GM13977 (cell line): Measurements from ENCODE around the gene SLC6A1.

Experiments
- DNase-seq: peaks from one replicate; pipeline ENCODE4 v3.0.0; 2012; ENCODE audit warnings: low spot score
- in situ Hi-C: fragments of 300-500 bp; cut with MboI; formaldehyde crosslinking; loops from one replicate; pipeline ENCODE4 v1.12.0; 2022; ENCODE audit warnings: low sequenced_read_pairs, low pct_unique_long_range_greater_than_20kb, mixed read lengths, inconsistent platforms; ENCODE audit not compliant: unreplicated experiment
- TF ChIP-seq, protein P1 (sequence below): IDR thresholded peaks from 2 replicates; pipeline ENCODE4 v1.5.1; 2012; ENCODE audit warnings: mild to moderate bottlenecking, control low read depth; ENCODE audit not compliant: insufficient read depth; ENCODE audit errors: extremely low read depth, missing control alignments

The SLC6A1 gene

DNA sequence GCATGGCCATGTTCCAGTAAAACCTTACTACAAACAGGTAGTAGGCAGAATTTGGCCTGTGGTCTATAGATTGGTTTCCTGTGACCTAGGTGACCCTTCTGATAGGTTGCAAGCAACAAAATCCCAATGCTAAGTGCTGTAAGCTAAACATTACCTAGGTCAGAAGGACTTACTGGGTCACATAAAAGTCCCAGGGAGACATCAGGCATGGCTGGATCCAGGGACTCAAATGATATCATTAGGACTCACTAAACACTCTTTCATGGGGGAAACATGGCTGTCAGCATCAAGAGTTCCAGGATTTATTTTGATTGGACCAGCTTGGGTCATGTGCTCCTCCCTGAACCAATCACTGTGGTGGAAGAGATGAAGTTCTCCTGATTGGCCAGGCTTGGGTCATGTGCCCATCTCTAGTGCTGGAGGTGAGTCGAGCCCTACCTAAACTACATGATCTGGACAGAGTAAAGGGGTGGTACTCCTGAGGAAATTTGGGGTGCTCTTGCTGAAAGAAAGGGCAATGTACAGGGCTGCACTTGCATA lies 16.8 kb upstream of the SLC6A1 start:
- TF ChIP-seq, protein P1, sequence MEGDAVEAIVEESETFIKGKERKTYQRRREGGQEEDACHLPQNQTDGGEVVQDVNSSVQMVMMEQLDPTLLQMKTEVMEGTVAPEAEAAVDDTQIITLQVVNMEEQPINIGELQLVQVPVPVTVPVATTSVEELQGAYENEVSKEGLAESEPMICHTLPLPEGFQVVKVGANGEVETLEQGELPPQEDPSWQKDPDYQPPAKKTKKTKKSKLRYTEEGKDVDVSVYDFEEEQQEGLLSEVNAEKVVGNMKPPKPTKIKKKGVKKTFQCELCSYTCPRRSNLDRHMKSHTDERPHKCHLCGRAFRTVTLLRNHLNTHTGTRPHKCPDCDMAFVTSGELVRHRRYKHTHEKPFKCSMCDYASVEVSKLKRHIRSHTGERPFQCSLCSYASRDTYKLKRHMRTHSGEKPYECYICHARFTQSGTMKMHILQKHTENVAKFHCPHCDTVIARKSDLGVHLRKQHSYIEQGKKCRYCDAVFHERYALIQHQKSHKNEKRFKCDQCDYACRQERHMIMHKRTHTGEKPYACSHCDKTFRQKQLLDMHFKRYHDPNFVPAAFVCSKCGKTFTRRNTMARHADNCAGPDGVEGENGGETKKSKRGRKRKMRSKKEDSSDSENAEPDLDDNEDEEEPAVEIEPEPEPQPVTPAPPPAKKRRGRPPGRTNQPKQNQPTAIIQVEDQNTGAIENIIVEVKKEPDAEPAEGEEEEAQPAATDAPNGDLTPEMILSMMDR: no peak
- DNase-seq: no peak
- in situ Hi-C loops: no loop called here

DNA sequence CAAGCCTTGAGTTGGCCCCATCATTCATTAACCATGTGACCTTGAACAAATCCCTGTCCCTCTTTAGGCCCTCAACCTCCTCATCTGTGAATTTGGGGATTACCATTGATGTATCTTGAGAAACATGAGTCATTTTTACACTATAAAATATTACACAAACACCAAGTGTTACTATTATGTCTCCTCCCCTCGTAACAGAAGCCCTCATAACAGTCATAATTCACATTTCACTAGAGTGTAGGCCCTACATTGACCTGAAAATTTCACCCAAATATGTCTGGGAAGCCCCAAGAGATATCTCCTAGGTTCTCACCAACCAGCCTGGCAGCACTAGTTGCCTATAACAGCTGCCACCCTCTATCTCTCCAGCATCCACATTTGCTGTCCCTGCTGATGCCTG lies 15.8 kb upstream of the SLC6A1 start:
- DNase-seq: no peak
- in situ Hi-C loops: no loop called here
- TF ChIP-seq, protein P1: no peak

DNA sequence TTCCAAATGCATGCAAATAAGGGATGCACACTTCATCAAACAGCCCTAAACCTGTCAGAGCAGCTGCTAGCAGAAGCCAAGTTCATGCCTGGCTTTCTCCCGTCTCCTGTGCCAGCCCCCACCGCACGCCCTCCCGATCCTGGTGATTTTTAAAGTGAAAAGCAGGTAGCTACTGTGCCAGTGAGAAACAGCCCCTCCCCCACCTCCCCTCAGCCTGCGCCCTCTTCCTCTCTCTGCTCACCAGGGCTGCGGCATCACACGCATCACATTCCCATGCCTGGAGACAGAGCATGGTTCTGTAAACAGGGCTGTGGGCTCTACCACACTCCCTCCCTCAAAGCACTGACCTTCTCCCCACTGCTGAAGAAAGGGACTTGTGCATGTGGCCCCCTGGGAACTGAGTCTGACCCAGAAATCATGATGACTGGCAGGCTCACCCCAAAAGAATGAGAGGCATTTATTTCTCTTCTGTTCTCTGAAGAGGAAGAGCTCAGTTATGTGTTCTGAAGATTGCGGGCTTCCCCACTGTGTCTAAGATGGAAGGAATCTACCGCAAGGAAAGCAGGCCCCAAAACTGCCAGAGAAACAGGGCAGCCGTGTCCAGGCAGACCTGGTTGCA lies 14.5 kb upstream of the SLC6A1 start:
- in situ Hi-C loops: no loop called here
- DNase-seq: no peak
- TF ChIP-seq, protein P1: no peak

DNA sequence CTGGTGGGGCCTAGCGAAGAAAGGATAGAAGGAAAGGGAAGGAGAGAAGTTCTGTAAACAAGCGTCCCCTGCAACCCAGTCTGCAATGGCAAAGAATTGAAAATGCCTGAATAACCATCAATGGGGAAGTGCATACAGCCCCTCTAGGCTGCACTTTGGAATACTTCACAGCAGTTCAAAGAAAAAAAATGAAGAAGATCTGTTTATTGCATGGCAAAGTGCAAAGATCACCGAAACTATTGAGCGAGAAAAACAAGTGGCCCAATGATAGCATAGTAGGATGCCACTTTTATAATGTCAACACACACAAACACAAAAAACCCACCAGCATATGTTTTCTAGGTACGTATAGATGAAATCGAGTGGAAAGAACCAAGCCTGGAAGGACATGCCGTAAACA lies 13.6 kb upstream of the SLC6A1 start:
- DNase-seq: no peak
- TF ChIP-seq, protein P1: no peak
- in situ Hi-C loops: no loop called here

DNA sequence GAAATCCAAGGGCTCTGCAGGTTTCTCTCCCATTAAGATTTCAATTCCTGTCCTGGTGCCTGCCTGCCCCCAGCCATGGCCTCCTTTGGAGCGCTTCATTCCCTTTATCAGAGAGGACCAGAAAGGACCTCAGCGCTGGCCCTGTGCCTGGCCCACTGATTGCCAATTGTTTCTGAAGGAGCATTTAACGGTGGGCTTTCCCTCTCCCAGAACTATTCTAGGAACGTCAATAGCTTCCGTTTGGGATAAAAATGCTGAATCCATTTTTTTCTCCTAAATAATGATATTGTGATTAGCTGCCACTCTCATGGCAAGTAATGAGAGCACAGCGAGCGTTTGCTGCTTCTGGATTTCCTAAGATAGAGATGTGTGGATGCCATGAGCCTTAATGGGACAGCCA lies 12.2 kb upstream of the SLC6A1 start:
- DNase-seq: no peak
- TF ChIP-seq, protein P1: no peak
- in situ Hi-C loops: no loop called here

DNA sequence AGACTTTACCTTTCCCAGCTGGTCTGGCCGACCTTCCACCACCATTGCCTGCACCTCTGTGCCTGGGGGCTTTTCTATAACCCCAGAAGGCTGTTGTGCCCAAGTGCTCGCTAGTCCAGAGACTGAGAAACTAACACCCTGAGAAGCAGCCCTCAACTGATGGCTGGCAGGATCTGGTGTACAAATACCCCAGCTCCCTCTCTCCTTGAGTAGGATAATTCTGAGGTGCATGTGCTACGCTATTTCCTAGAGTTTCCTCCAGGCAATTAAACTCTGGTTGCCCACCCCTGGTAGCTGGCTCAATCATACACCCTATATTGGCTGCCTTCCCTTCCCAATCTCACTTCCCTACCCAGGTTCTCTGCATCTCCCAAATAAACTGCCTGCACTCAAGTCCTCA lies 11.5 kb upstream of the SLC6A1 start:
- no peak for DNase-seq
- TF ChIP-seq, protein P1: no peak
- in situ Hi-C loops: no loop called here
